Measurements from ENCODE around the gene DCPS.
"Not testable (repeated sequence)": the region's sequence is repeated elsewhere in the genome, so short reads cannot be mapped to it uniquely, and the experiment has no call there.

Gene DCPS

GRCh38 chr11:126383339-126384335 lies 79.8 kb downstream of the DCPS start:
- DNase-seq (ENCODE audit: low read depth in 3 of 3): no peak

- DNase-seq (ENCODE audit: low read depth in 3 of 3): no peak
Measured at GRCh38 chr11:126384449-126385070, 80.7 kb downstream of the DCPS start.

GRCh38 chr11:126385991-126386728 lies 82.3 kb downstream of the DCPS start:
- no peak for DNase-seq (ENCODE audit: low read depth in 3 of 3)

DNA sequence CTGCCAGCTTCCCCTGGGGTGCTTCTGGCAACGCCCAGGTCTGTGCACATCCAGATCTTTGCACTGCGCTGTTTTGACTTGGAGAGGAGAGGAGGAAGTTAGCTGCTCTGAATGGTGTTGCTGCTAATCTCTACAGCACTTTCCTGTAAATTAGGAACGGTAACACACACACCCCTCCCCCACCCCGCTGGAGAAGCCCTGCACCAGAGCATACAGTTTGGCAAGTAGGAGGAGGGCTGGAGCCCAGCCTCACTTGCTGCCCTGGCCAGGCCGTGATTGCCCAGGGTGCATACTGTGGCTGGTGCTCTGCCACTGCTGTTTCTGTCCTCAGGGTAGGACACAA lies 82.8 kb downstream of the DCPS start:
- DNase-seq (ENCODE audit: low read depth in 3 of 3): not testable (repeated sequence)

DNA sequence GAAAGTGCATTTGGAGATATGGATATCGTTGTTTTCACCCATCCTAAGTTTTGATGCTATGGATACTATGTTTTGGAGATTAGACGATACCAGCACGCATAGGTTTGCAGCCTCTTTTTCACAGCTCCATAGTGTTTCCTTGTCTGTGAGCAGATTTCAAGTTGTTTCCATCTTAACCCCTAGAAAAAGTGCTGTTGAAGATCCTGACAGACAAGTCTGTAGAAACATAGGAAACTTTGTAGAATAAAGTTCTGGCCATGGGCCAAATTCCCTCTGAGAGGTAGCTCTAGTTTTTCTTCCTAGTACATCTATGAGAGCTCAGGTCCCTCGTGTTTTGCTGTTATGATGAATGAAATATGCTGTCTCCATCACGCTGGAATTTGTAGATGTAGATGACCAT lies 84.0 kb downstream of the DCPS start:
- no peak for DNase-seq (ENCODE audit: low read depth in 3 of 3)

GRCh38 chr11:126390272-126390867 lies 86.5 kb downstream of the DCPS start:
- no peak for DNase-seq (ENCODE audit: low read depth in 3 of 3)

- no peak for DNase-seq (ENCODE audit: low read depth in 3 of 3)
Measured at GRCh38 chr11:126391286-126391954, 87.6 kb downstream of the DCPS start.

DNA sequence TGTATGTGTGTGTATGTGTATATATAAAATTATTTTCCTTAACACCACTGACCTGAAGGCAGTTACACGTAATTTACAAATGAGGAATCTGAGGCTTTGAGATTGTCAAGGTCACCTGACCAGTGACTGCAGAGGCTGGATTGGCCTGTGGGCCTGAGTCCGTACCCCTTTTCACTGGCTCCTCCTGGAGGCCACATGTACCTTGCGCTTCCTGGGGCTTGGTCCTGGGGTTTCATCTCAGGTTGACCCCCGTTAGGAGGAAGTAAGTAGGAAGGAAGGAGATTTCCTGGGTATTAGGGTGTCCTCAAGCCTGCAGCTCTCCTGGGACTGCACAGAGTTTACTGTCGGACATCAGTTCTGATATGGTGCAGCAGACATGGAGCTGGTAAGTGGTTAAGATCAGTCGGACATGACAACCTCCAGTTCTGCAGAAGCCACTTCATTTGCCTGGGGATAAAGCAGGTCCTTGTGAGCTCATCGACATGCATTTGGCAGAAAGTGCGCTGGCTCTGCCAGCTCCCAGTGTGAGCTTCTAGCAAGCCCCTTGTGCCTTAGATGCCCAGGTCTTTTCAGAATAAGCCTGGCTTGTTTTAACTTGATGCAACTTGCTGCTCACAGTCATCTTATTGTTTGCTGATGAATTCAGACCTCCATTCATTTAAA lies 88.2 kb downstream of the DCPS start:
- no peak for DNase-seq (ENCODE audit: low read depth in 3 of 3)

DNA sequence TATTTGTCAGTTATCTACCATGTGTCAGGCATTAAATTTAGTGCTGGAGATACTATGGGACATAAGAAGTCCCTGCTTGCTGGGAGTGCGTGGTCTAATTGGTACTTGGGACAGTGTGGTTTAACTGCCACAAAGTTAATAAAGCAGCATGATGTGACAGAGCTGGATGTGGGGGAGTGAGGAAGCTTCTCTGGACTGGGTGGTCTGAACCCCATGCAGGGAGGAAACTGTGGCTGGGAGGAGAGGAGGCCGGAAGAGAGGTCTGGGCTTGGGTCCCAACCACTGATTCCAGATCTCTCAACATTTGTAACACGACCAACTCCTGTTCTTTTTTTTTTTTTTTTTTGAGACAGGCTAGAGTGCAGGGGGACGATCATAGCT lies 88.8 kb downstream of the DCPS start:
- DNase-seq (ENCODE audit: low read depth in 3 of 3): no peak

DNA sequence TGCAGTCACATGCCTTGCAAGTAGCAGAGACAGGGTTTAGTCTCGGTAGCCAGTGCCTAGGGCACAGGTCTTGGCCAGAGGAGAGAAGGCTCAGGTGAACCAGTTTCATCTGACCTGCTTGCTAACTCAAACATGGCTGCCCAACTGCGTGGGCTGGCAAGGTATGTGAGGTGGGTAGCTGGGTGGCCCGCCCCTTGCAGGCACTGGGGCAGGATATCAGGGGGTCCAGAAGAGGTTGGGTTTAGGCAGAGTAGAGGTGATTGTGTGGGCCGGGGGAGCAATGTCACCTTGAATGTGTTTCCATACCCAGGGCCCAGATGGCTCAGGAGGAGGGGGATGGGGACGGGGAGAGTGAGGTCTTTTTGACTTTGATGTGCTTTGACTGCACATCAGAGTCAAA lies 89.3 kb downstream of the DCPS start:
- DNase-seq (ENCODE audit: low read depth in 3 of 3): no peak

DNA sequence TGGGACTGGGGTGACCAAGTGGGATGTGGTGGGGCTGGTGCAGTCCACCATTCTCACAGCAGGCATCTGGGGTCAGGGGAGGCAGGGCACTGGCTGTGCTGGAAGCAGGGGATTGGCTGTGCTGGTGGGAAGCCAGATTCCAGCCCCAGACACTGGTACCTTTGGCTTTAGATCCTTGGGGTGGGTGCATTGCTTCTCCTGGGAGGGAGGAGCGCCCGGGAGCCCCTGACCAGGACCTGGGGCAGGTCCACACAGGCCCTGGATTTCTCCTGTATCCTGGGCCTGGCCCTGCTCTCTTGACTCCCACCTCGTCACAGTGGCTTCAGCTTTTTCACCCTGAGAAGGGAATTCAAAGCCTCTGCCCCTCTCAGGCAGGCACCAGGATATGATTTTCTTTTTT lies 90.2 kb downstream of the DCPS start:
- no peak for DNase-seq (ENCODE audit: low read depth in 3 of 3)

- not testable (repeated sequence) for DNase-seq (ENCODE audit: low read depth in 3 of 3)
Measured at GRCh38 chr11:126394634-126395072, 90.8 kb downstream of the DCPS start.
